HepG2 (cell line): ENCODE data around the gene CD164L2. TPM values are rescaled to one million over a fixed set of nuclear protein-coding genes. Genes with fewer than 3 reads are reported as not detected.

ENCODE experiments used
- ATAC-seq: fragments of 200-7000 bp; cut with Tn5 transposase; 3 replicates; pipeline ENCODE4 v1.9.1; 2020; ENCODE audit warnings: mild to moderate bottlenecking, moderate library complexity
- BruUV-seq: library from RNA; stranded (reverse); fragments of 400-500 nt; replicated peaks from 2 replicates; lab custom pipeline; 2021; lab: Mats Ljungman, UMichigan
- CTCF ChIA-PET: fragments of 300-600 bp; formaldehyde crosslinking; extraction: SDS; loops from one replicate; lab custom pipeline; 2021; ENCODE audit warnings: low total read pairs, inconsistent platforms, low intra/inter-chr PET ratio; lab: Yijun Ruan, JAX
- POLR2A ChIA-PET: fragments of 350-600 bp; sonication (Branson Sonifier 250); formaldehyde crosslinking; loops from one replicate; lab custom pipeline; 2020; ENCODE audit warnings: antibody characterized with exemption, inconsistent platforms; lab: Yijun Ruan, JAX
- DNase-seq: peaks from one replicate; pipeline ENCODE4 v3.0.0-alpha.2; 2015; ENCODE audit warnings: low spot score
- FAIRE-seq: peaks from 3 replicates; lab custom pipeline; 2011; peaks lifted over from hg19 to GRCh38; lab: Jason Lieb, UNC
- H2AFZ ChIP-seq: one replicate; pipeline ENCODE4 v1.6.1; 2011; ENCODE audit warnings: low read length, inconsistent platforms
- H3K27ac ChIP-seq: fragments of 300-600 bp; 3 replicates; pipeline ENCODE4 v1.8.0; 2011; ENCODE audit warnings: mixed run types, mild to moderate bottlenecking, mixed read lengths, low read length, inconsistent platforms; ENCODE audit not compliant: insufficient read depth; ENCODE audit errors: extremely low read length
- H3K27me3 ChIP-seq, 2 experiments: fragments of 200-600 bp in 1 of 2; 2 replicates in 1 of 2; 3 replicates in 1 of 2; pipeline versions ENCODE4 v1.6.0 to v1.8.0; 2011; ENCODE audit warnings: low read length in 2 of 2, mild to moderate bottlenecking in 2 of 2, moderate library complexity in 2 of 2, inconsistent platforms in 1 of 2; ENCODE audit not compliant: insufficient read depth in 2 of 2, control insufficient read depth in 1 of 2
- H3K36me3 ChIP-seq, 2 experiments: fragments of 200-600 bp in 1 of 2; replicated peaks in 1 of 2; 2 replicates in 1 of 2; 3 replicates in 1 of 2; pipeline versions ENCODE4 v1.5.1 to v1.8.0; 2011; ENCODE audit warnings: low read length in 2 of 2, inconsistent platforms in 1 of 2; ENCODE audit not compliant: insufficient read depth in 2 of 2, control insufficient read depth in 1 of 2
- H3K4me1 ChIP-seq: 2 replicates; pipeline ENCODE4 v1.5.1; 2012; ENCODE audit warnings: low read length, inconsistent platforms; ENCODE audit not compliant: insufficient read depth
- H3K4me2 ChIP-seq: 2 replicates; pipeline ENCODE4 v1.6.0; 2011; ENCODE audit warnings: low read depth, low read length, inconsistent platforms
- H3K4me3 ChIP-seq, 3 experiments: fragments of 200-600 bp in 1 of 3; sonication (generic), shearing (Covaris generic) in 1 of 3; replicated peaks in 1 of 3; 2 replicates each; pipeline ENCODE4 v1.5.1; 2011 to 2016; ENCODE audit warnings: low read length in 3 of 3, inconsistent platforms in 2 of 3, low read depth in 2 of 3, mild to moderate bottlenecking in 2 of 3, control low read depth in 1 of 3, mixed read lengths in 1 of 3; ENCODE audit not compliant: insufficient read depth in 1 of 3
- H3K79me2 ChIP-seq: one replicate; pipeline ENCODE4 v1.6.1; 2011; ENCODE audit warnings: low read length, inconsistent platforms; ENCODE audit not compliant: insufficient read depth
- H3K9ac ChIP-seq: 2 replicates; pipeline ENCODE4 v1.6.0; 2011; ENCODE audit warnings: mild to moderate bottlenecking, low read depth, low read length, inconsistent platforms; ENCODE audit not compliant: insufficient read depth
- H3K9me3 ChIP-seq: 2 replicates; pipeline ENCODE4 v1.5.1; 2012; ENCODE audit warnings: mild to moderate bottlenecking, low read length
- H4K20me1 ChIP-seq: 2 replicates; pipeline ENCODE4 v1.6.0; 2011; ENCODE audit warnings: inconsistent platforms, mild to moderate bottlenecking, low read length, moderate library complexity; ENCODE audit not compliant: insufficient read depth
- BHLHE40 ChIP-seq: IDR thresholded peaks from 2 replicates; pipeline ENCODE4 v1.6.1; 2011; ENCODE audit warnings: low read length, improper control_type of control experiment
- CBX2 ChIP-seq, 2 experiments: fragments of 200-600 bp in 1 of 2; sonication (generic); formaldehyde crosslinking in 1 of 2; IDR thresholded peaks; 2 replicates each; pipeline versions ENCODE4 v1.7.0 to v1.8.1; 2018 to 2022; ENCODE audit warnings: low read depth in 2 of 2, low read length in 1 of 2, mild to moderate bottlenecking in 1 of 2, missing genetic modification reagents in 1 of 2
- CSRNP1 ChIP-seq: sonication (generic); formaldehyde crosslinking; IDR thresholded peaks from 2 replicates; pipeline ENCODE4 v1.8.1; 2023; ENCODE audit warnings: mild to moderate bottlenecking, missing genetic modification reagents
- ELF3 ChIP-seq: IDR thresholded peaks from 2 replicates; pipeline ENCODE4 v1.6.1; 2016; ENCODE audit warnings: missing genetic modification reagents, missing compliant biosample characterization
- FOXK2 ChIP-seq: fragments of 450-650 bp; IDR thresholded peaks from 2 replicates; pipeline ENCODE4 v1.6.1; 2016
- HMG20B ChIP-seq: conservative IDR thresholded peaks from 2 replicates; pipeline ENCODE4 v1.6.1; 2016; ENCODE audit warnings: missing genetic modification reagents, missing compliant biosample characterization
- HOXA3 ChIP-seq: sonication (generic); formaldehyde crosslinking; IDR thresholded peaks from 2 replicates; pipeline ENCODE4 v1.5.0; 2020; ENCODE audit warnings: missing genetic modification reagents
- KDM5B ChIP-seq: sonication (generic); formaldehyde crosslinking; IDR thresholded peaks from 2 replicates; pipeline ENCODE4 v1.4.0; 2020; ENCODE audit warnings: missing genetic modification reagents, mild to moderate bottlenecking, borderline replicate concordance
- NR2F6 ChIP-seq, 2 experiments: IDR thresholded peaks; 2 replicates each; pipeline ENCODE4 v1.6.1; 2016; ENCODE audit warnings: antibody characterized with exemption in 1 of 2, mild to moderate bottlenecking in 1 of 2
- RAD21 ChIP-seq: fragments of 450-650 bp; formaldehyde crosslinking; IDR thresholded peaks from 2 replicates; pipeline ENCODE4 v1.5.0; 2020; ENCODE audit warnings: mild to moderate bottlenecking
- REPIN1 ChIP-seq: sonication (generic); formaldehyde crosslinking; IDR thresholded peaks from 2 replicates; pipeline ENCODE4 v1.8.0; 2022; ENCODE audit warnings: missing genetic modification reagents, low read depth, mild to moderate bottlenecking, borderline replicate concordance
- RFX5 ChIP-seq: IDR thresholded peaks from 2 replicates; pipeline ENCODE4 v1.6.1; 2011; ENCODE audit warnings: low read depth, low read length, improper control_type of control experiment
- SIX1 ChIP-seq: sonication (generic); formaldehyde crosslinking; IDR thresholded peaks from 2 replicates; pipeline ENCODE4 v1.4.0; 2020; ENCODE audit warnings: missing genetic modification reagents, borderline replicate concordance
- SNAPC2 ChIP-seq: sonication (generic); formaldehyde crosslinking; IDR thresholded peaks from 2 replicates; pipeline ENCODE4 v1.8.1; 2022; ENCODE audit warnings: mild to moderate bottlenecking, missing genetic modification reagents
- TAF1 ChIP-seq: sonication (generic); formaldehyde crosslinking; IDR thresholded peaks from 2 replicates; pipeline ENCODE4 v1.4.0; 2020; ENCODE audit warnings: missing genetic modification reagents
- TFDP2 ChIP-seq: sonication (generic); formaldehyde crosslinking; IDR thresholded peaks from 2 replicates; pipeline ENCODE4 v1.4.0; 2020; ENCODE audit warnings: missing genetic modification reagents
- ZBTB39 ChIP-seq: sonication (generic); formaldehyde crosslinking; IDR thresholded peaks from 2 replicates; pipeline ENCODE4 v1.5.0; 2020; ENCODE audit warnings: missing genetic modification reagents
- ZNF124 ChIP-seq: sonication (generic); formaldehyde crosslinking; IDR thresholded peaks from 2 replicates; pipeline ENCODE4 v1.4.0; 2020; ENCODE audit warnings: missing genetic modification reagents
- ZNF768 ChIP-seq: sonication (generic); formaldehyde crosslinking; IDR thresholded peaks from 2 replicates; pipeline ENCODE4 v1.4.0; 2020; ENCODE audit warnings: missing genetic modification reagents
- WGBS: methylation state at CpG from one replicate; pipeline ENCODE4 v1.1.6; 2017; ENCODE audit warnings: low lambda C conversion rate; 5-methylcytosine and 5-hydroxymethylcytosine counted together
- in situ Hi-C: cut with HindIII; loops from 2 replicates; pipeline ENCODE4 v1.10.0; 2017; ENCODE audit warnings: low pct_unique_long_range_greater_than_20kb; ENCODE audit not compliant: extremely low pct_ligation_motif_present
- intact Hi-C: fragments of 100-400 bp; cut with micrococcal nuclease; formaldehyde crosslinking; loops from one replicate; pipeline ENCODE4 v1.10.0; 2022; ENCODE audit not compliant: unreplicated experiment
- polyA plus RNA-seq, 8 experiments: library from polyadenylated mRNA; depleted of rRNA in 3 of 8; stranded (reverse) in 7 of 8; unstranded in 1 of 8; fragments of >200 nt; fragmentation: Illumina TruSeq in 4 of 8; extraction: Trizol in 4 of 8; gene quantifications; 2 replicates each; pipeline versions ENCODE4 v1.2.1 to v1.2.3, GENCODE V29; 2011 to 2016; ENCODE audit warnings: low read depth in 4 of 8, missing spikeins in 1 of 8, mixed read lengths in 1 of 8; ENCODE audit not compliant: insufficient read depth in 1 of 8
- total RNA-seq, 5 experiments: library from RNA; depleted of rRNA; stranded (reverse); fragments of >200 nt; fragmentation: Illumina TruSeq; extraction: Trizol; gene quantifications; 2 replicates each; pipeline ENCODE4 v1.2.3, GENCODE V29; 2016; ENCODE audit warnings: low read depth in 1 of 5

Gene CD164L2
- total and polyA plus RNA-seq, 2 of the 13 experiments (the other 11 are each of a cell fraction or from before 2014, with no cell fraction given) = not detected

GRCh38 chr1:27403065-27403726, 20.1 kb upstream of the CD164L2 start (continued):
- TF ChIP-seq ZNF124 (CRISPR knock-in tag) = no peak
- no peak for TF ChIP-seq CBX2 (IDR thresholded peaks at IDR 0.05; ENCODE audit: low read depth, low read length)
- no peak for TF ChIP-seq CBX2 (CRISPR knock-in tag; IDR thresholded peaks at IDR 0.05; ENCODE audit: low read depth)
- TF ChIP-seq TAF1 = no peak

DNA sequence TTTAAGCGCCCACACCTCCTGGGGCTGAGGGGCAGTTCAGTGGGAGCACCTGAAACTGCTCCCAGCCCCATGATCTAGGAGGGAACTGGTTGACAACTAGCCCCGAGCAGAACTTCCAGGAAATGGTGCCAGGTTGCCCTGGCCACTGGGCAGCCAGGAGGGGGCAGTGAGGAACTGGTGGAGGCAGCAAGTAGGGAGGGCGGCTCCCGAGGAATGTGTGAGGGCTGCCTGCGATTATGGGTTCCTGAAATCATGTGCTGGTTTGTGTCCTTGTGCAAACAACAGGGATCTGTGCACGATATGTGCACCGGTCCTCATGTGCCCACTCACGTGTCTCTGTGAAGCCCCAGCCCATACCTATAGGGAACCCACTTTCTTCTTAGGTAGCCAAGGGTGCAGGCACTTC, 19.2 kb upstream of the CD164L2 start:
- no TSS peak for BruUV-seq
- 48% methylated on average over 3 of the region's 8 CpGs for WGBS
- intact Hi-C loops (no loop called here), in situ Hi-C loops (no loop called here)
- Histone ChIP-seq H3K4me2 (no peak overlapping the region), H4K20me1 (no peaks in the 10 kb centered on the region), H3K27ac (no peak overlapping the region), H3K27me3 (no peaks in the 10 kb centered on the region), H3K79me2 (no peaks in the 10 kb centered on the region), H3K4me1 (no peaks in the 10 kb centered on the region), H3K4me3 (no peak overlapping the region), H3K9me3 (no peaks in the 10 kb centered on the region), H3K9ac (no peak overlapping the region), H2AFZ (no peak overlapping the region), H3K36me3 (peaks cover 0 to 3% of the 10 kb centered on the region in 2 experiments; a peak in 2 of 5 replicates)
- CTCF ChIA-PET = interaction anchor here (1.5 kb wide), 1 partner anchor 203 kb away, joined by 3 read pairs; no protein-coding TSS in a partner anchor
- DNase-seq (peak; percentile 41), ATAC-seq (peak; percentile 38), FAIRE-seq (no peak)
- POLR2A ChIA-PET = no interaction called here
- TF ChIP-seq CSRNP1 (CRISPR knock-in tag) (0 out of 2 replicates have a peak, but pooled peaks have one; percentile 30), FOXK2 (no peak), RAD21 (CRISPR knock-in tag) (peak; percentile 31; the same call in 1 of the 2 replicates), HOXA3 (CRISPR knock-in tag) (no peak), RFX5 (no peak), ZBTB39 (CRISPR knock-in tag) (no peak), REPIN1 (CRISPR knock-in tag) (0 out of 2 replicates have a peak, but pooled peaks have one; percentile 28), KDM5B (no peak), BHLHE40 (peak; percentile 61), ZNF768 (CRISPR knock-in tag) (0 out of 2 replicates have a peak, but pooled peaks have one; percentile 17), TFDP2 (no peak), NR2F6 (IDR thresholded peaks at IDR 0.05) (no peak), NR2F6 (CRISPR knock-in tag; IDR thresholded peaks at IDR 0.05) (no peak), SIX1 (CRISPR knock-in tag) (no peak), SNAPC2 (CRISPR knock-in tag) (0 out of 2 replicates have a peak, but pooled peaks have one; percentile 25), HMG20B (CRISPR knock-in tag) (no peak), ELF3 (peak; percentile 22; the same call in 1 of the 2 replicates)
